ENCODE data around the gene UROC1.

DNA sequence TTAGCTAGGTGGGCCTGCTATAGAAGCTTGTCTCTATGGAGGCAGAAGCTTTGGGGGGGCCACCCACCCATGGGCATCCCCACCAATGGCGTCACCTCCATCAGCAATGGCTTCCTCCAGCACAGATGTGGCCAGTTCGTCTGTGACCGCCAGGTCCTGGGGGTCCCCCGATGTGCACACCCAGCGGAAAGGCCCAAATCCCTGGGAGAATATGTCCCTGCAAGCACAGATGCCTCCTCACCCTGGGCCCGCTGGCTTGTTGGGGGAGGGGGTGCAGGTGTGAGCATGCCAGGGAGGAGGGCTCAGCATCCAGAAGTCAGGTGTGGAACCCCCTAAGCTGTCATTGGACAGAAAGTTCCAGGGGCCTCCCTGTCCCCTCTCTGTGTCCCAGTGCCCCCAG is 19.6 kb downstream of the UROC1 start:
- TF ChIP-seq, protein P1, sequence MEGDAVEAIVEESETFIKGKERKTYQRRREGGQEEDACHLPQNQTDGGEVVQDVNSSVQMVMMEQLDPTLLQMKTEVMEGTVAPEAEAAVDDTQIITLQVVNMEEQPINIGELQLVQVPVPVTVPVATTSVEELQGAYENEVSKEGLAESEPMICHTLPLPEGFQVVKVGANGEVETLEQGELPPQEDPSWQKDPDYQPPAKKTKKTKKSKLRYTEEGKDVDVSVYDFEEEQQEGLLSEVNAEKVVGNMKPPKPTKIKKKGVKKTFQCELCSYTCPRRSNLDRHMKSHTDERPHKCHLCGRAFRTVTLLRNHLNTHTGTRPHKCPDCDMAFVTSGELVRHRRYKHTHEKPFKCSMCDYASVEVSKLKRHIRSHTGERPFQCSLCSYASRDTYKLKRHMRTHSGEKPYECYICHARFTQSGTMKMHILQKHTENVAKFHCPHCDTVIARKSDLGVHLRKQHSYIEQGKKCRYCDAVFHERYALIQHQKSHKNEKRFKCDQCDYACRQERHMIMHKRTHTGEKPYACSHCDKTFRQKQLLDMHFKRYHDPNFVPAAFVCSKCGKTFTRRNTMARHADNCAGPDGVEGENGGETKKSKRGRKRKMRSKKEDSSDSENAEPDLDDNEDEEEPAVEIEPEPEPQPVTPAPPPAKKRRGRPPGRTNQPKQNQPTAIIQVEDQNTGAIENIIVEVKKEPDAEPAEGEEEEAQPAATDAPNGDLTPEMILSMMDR (IDR thresholded peaks at IDR 0.05; ENCODE audit: insufficient read depth, low read length) = no peak
- TF ChIP-seq POLR2AphosphoS5 (IDR thresholded peaks at IDR 0.05; ENCODE audit: low read depth) (no peak), GABPA (IDR thresholded peaks at IDR 0.05; ENCODE audit: low read depth) (no peak)

All from HL-60 (cell line).